ENCODE data around the gene SSUH2. TPM values are rescaled to one million over a fixed set of nuclear protein-coding genes. Genes with fewer than 3 reads are reported as not detected.

Gene SSUH2
- total RNA-seq, 4 donors from 2014 or later = 0.42 to 0.44 TPM; not detected in 2

- 94 to 100% methylated on average over 1 of the region's 1 CpG for WGBS, 2 donors
- no peaks in the 10 kb centered on the region for H3K9me3 ChIP-seq
- H3K4me3 ChIP-seq = no peak overlapping the region
- DNase-seq (ENCODE audit: low spot score in 2 of 2) = no peak
- H3K27ac ChIP-seq = no peak overlapping the region
- no peaks in the 10 kb centered on the region for H3K4me1 ChIP-seq
- H3K27me3 ChIP-seq = no peaks in the 10 kb centered on the region
- no peak for TF ChIP-seq CTCF (IDR thresholded peaks at IDR 0.05)
- no peak for TF ChIP-seq POLR2A (IDR thresholded peaks at IDR 0.05)
- H3K36me3 ChIP-seq = no peaks in the 10 kb centered on the region
These were observed 4.4 kb downstream of the SSUH2 start for GRCh38 chr3:8640223-8640622.

GRCh38 chr3:8639659-8640000, 5.0 kb downstream of the SSUH2 start:
- no peak for TF ChIP-seq EP300 (IDR thresholded peaks at IDR 0.05)
- TF ChIP-seq CTCF (IDR thresholded peaks at IDR 0.05) = no peak
- no peak for TF ChIP-seq POLR2A (IDR thresholded peaks at IDR 0.05)
- H3K4me1 ChIP-seq = no peaks in the 10 kb centered on the region
- H3K4me3 ChIP-seq = no peak overlapping the region
- no peak overlapping the region for H3K27ac ChIP-seq
- no peak for DNase-seq (ENCODE audit: low spot score in 2 of 2)
- H3K36me3 ChIP-seq = no peaks in the 10 kb centered on the region
- H3K27me3 ChIP-seq = no peaks in the 10 kb centered on the region
- H3K9me3 ChIP-seq = no peaks in the 10 kb centered on the region
- WGBS, 2 donors = 80 to 83% methylated on average over 7 of the region's 7 CpGs

- WGBS, 2 donors = 41 to 56% methylated on average over 13 of the region's 13 CpGs
- TF ChIP-seq EP300 (IDR thresholded peaks at IDR 0.05) (no peak), CTCF (IDR thresholded peaks at IDR 0.05) (no peak), POLR2A (IDR thresholded peaks at IDR 0.05) (no peak)
These were observed 5.5 kb downstream of the SSUH2 start for GRCh38 chr3:8638994-8639658.

GRCh38 chr3:8637348-8637747, 7.2 kb downstream of the SSUH2 start:
- TF ChIP-seq CTCF (IDR thresholded peaks at IDR 0.05) (no peak), POLR2A (IDR thresholded peaks at IDR 0.05) (no peak), EP300 (IDR thresholded peaks at IDR 0.05) (no peak)
- Histone ChIP-seq H3K27me3 (no peaks in the 10 kb centered on the region), H3K36me3 (no peaks in the 10 kb centered on the region), H3K4me3 (no peak overlapping the region), H3K27ac (no peak overlapping the region), H3K4me1 (no peaks in the 10 kb centered on the region), H3K9me3 (no peaks in the 10 kb centered on the region)
- no peak for DNase-seq (ENCODE audit: low spot score in 2 of 2)
- WGBS, 2 donors = 95 to 100% methylated on average over 1 of the region's 1 CpG

More at GRCh38 chr3:8638994-8639658, 5.5 kb downstream of the SSUH2 start:
- Histone ChIP-seq H3K9me3 (no peaks in the 10 kb centered on the region), H3K27ac (no peak overlapping the region), H3K27me3 (no peaks in the 10 kb centered on the region), H3K4me3 (no peak overlapping the region), H3K4me1 (no peaks in the 10 kb centered on the region), H3K36me3 (no peaks in the 10 kb centered on the region)
- no peak for DNase-seq (ENCODE audit: low spot score in 2 of 2)

GRCh38 chr3:8635631-8636030, 9.0 kb downstream of the SSUH2 start:
- 73 to 83% methylated on average over 6 to 7 of the region's 7 CpGs for WGBS, 2 donors
- Histone ChIP-seq H3K27me3 (no peaks in the 10 kb centered on the region), H3K4me3 (no peak overlapping the region)

More at GRCh38 chr3:8635631-8636030, 9.0 kb downstream of the SSUH2 start:
- Histone ChIP-seq H3K4me1 (no peaks in the 10 kb centered on the region), H3K36me3 (no peaks in the 10 kb centered on the region), H3K9me3 (no peaks in the 10 kb centered on the region), H3K27ac (no peak overlapping the region)
- no peak for DNase-seq (ENCODE audit: low spot score in 2 of 2)
- TF ChIP-seq CTCF (IDR thresholded peaks at IDR 0.05) (no peak), EP300 (IDR thresholded peaks at IDR 0.05) (no peak), POLR2A (IDR thresholded peaks at IDR 0.05) (no peak)

Measured in tibial nerve (tissue), 4 donors.